GM12801 (cell line): Measurements from ENCODE around the gene PRPF38B.

Experiments used
- CTCF ChIP-seq: IDR thresholded peaks from one replicate; pipeline ENCODE4 v1.5.1; 2011; ENCODE audit warnings: control low read depth; ENCODE audit not compliant: insufficient read length; ENCODE audit errors: extremely low read depth

PRPF38B gene

DNA sequence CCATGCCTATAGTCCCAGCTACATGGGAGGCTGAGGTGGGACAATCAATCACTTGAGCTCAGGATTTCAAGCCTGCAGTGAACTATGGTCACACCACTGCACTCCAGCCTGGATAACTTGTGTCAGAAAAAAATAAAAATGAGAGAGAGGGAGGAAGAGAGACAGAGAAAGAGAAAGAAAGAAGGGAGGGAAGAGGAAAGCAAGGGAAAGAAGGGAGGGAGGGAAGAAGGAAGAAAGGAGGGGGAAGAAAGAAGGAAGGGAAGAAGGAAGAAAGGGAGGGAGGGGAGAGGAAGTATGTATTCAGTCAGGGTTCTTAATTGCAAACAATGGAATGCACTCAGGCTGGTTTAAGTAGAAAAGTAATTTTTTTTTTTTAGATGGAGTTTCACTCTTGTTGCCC lies 23.3 kb upstream of the PRPF38B start:
- no peak for TF ChIP-seq CTCF

DNA sequence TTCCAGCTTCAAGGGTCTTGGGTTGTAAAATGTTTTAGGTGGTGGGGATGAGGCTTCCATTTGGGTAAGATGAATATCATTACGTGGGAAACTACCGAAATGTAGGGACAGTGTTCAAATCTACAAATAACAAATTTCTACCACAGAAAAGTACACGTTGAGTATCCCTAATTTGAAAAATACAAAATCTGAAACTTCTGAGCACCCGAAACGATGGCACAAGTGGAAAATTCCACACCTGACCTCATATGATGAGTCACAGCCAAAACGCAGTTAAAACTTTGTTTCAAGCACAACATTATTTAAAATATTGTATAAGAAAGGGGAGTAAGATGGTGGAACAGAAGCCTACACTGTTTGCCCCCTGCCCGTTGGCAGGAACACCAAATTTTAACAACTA lies 22.4 kb upstream of the PRPF38B start:
- no peak for TF ChIP-seq CTCF

DNA sequence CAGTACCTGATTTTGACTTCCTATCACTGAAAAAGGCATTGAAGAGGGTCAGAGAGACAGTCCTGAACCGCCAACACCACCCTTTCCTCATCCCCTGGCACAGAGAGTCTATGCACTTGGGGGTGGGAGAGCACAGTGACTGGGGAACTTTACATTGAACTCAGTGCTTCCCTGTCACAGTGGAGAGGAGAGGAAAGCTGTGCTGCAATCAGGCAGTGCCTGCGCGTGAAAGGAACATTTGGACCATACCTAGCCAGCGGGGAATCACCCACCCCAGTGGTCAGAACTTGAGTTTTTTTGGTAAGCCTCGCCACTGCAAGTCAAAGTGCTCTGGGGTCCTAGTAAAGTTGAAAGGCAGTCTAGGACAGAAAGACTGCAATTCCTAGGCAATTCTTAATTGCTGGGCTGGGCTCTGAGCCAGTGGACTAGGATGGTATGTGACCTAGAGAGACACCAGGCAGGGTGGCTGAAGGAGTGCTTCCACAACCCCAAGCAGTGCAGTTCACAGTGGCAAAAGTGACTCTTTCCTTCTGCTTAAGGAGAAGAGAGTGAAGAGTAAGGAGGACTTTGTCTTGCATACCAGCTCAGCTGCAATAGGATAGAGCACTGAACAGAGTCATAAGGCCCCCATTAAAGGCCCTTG lies 21.9 kb upstream of the PRPF38B start:
- TF ChIP-seq CTCF, result no peak

DNA sequence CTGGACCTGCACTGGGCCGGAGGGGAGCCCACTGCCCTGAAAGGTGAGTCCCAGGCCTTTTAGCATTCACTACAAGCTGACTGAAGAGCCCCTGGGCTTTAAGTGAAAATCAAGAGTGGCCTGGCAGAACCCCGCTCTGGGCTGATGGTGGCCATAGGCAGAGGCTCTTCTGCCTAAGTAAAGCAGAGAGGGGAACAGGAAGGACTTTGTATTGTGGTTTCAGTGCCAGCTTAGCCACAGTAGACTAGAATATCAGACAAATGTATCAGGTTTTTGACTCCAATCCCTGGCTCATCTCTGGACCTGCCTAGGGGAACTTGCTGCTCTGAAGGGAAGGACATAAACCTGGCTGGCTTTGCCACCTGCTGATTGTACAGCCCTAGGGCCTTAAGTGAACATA lies 21.0 kb upstream of the PRPF38B start:
- TF ChIP-seq CTCF, result no peak

- no peak for TF ChIP-seq CTCF
These were observed 13.4 kb upstream of the PRPF38B start for GRCh38 chr1:108678706-108679105.

DNA sequence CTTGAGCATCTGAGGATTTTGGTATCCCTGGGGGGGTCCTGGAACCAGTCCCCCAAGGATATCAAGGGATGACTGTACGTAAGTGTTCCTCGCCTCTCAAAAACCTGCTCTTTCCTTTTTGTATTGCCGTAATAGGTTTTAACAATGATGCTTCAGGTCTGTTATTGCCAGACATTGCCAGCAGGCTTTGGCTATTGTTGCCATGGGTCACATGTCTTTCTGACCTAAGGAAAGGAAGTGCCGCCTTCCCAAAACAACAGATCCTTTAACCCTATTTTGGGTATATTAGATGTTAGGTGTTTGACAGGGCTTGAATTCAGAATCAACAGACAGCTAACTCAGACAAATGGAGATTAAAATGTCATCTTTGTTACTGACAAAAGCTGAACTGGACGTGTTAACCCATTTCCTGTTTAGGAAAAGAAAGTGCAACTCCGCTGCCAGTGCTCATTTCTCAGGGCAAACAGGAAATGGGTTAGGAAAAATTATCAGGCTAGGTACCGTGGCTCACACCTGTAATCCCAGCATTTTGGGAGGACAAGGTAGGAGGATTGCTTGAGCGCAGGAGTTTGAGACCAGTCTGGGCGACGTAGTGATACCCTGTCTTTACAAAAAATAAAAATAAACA lies 12.4 kb upstream of the PRPF38B start:
- no peak for TF ChIP-seq CTCF

DNA sequence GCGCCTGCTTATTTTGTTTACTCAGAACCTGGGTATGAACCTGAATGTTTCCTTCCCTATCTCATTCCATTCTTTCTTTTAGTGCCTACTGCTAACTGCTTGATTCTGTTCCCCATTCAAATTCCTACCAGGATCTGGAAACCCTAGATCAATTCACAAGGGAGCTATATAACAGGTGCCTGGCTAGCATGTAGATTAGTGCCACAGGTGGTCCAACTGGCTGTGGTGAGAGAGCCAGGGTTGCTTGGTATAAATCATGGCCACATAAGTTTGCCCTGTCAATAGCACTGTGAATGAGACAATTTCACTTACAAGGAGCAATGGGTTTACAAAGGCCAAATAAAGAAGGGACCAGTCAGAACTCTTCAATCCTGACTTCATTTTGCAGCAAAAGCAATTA lies 6.6 kb upstream of the PRPF38B start:
- TF ChIP-seq CTCF, result no peak
